ENCODE measurements around the gene GRIN2A. TPM values are rescaled to one million over a fixed set of nuclear protein-coding genes. Genes with fewer than 3 reads are reported as not detected.

GRIN2A gene
- total RNA-seq, 4 donors from 2014 or later: 0.35 to 7.4 (median 1.5) TPM

DNA sequence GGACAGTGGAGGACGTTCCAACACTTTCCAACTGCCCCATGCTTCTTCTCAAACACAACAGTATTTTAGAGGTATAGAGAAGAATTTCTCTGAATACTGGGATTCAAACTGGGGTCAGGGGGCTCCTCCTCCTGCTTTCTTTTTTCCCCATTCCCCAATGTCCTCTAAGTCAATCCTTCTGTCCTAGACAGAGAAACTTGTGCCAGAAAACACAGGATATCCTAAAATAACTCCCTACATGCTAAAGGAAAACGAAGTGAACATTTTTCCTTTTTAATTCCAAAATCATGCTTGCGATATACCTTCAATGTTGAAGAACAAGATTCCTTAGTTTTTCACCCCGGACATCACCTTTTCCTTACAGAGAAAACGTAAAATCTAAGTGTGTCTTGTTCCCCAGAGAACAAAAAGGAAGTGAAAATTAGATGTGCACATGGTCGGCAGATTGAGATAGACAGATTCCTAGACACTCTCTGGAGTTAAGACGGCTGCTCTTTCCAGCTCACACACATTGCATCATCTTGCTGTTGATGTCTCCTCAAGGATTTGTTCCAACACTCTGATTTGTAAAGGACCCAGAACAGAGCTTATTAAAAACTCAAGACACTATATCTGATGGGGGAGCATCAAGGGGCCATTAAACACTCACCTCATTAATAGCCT lies 228.2 kb downstream of the GRIN2A start:
- DNase-seq: no peak
- Histone ChIP-seq H3K4me1 (no peaks in the 10 kb centered on the region), H3K27ac (no peak overlapping the region), H3K9me3 (no peaks in the 10 kb centered on the region), H3K4me3 (no peak overlapping the region), H3K27me3 (no peaks in the 10 kb centered on the region), H3K36me3 (no peaks in the 10 kb centered on the region)
- TF ChIP-seq, protein P1, sequence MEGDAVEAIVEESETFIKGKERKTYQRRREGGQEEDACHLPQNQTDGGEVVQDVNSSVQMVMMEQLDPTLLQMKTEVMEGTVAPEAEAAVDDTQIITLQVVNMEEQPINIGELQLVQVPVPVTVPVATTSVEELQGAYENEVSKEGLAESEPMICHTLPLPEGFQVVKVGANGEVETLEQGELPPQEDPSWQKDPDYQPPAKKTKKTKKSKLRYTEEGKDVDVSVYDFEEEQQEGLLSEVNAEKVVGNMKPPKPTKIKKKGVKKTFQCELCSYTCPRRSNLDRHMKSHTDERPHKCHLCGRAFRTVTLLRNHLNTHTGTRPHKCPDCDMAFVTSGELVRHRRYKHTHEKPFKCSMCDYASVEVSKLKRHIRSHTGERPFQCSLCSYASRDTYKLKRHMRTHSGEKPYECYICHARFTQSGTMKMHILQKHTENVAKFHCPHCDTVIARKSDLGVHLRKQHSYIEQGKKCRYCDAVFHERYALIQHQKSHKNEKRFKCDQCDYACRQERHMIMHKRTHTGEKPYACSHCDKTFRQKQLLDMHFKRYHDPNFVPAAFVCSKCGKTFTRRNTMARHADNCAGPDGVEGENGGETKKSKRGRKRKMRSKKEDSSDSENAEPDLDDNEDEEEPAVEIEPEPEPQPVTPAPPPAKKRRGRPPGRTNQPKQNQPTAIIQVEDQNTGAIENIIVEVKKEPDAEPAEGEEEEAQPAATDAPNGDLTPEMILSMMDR (IDR thresholded peaks at IDR 0.05): no peak
- no peak for TF ChIP-seq POLR2A (IDR thresholded peaks at IDR 0.05)

DNA sequence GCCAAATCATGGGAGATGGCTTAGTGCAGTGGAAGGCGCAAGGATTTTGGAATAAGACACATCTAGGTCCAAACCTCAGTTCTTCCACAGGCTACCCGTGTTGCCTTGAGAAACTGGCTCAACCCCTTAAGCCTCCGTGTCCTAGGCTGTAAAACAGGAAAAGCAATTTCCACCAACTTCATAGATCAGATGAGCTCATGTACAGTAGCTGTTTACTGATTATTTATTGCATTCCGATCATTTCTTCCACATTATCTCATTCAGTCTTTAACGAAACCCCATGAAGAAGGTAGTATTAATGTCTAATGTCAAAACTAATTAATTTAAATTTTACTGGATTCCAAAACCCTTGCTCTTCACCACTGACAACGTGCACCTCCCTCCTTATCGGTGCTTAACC lies 231.6 kb downstream of the GRIN2A start:
- Histone ChIP-seq H3K27me3 (no peaks in the 10 kb centered on the region), H3K27ac (no peak overlapping the region), H3K4me1 (no peaks in the 10 kb centered on the region), H3K9me3 (no peaks in the 10 kb centered on the region), H3K36me3 (no peaks in the 10 kb centered on the region), H3K4me3 (no peak overlapping the region)
- TF ChIP-seq POLR2A (IDR thresholded peaks at IDR 0.05): no peak
- TF ChIP-seq, protein P1 (IDR thresholded peaks at IDR 0.05): no peak
- DNase-seq: no peak

DNA sequence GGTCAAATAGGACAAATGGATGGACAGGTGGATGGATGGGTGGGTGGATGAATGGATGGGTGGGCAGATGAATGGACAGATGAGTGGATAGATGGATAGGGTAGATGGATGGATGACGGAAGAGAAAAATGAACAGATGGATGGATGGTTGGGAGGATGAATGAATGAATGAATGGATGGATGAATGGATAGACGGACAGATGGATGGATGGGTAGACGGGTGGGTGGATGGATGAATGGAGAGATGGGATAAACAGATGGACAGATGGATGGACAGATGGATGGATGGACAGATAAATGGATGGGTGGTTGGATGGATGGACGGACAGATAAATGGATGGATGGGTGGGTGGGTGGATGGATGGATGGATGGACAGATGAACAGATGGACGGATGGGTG lies 232.8 kb downstream of the GRIN2A start:
- no peak for DNase-seq
- H3K9me3 ChIP-seq: no peaks in the 10 kb centered on the region
- no peaks in the 10 kb centered on the region for H3K27me3 ChIP-seq
- TF ChIP-seq, protein P1 (IDR thresholded peaks at IDR 0.05): no peak
- no peak for TF ChIP-seq POLR2A (IDR thresholded peaks at IDR 0.05)
- H3K4me3 ChIP-seq: no peak overlapping the region
- H3K4me1 ChIP-seq: no peaks in the 10 kb centered on the region
- H3K27ac ChIP-seq: no peak overlapping the region
- H3K36me3 ChIP-seq: no peaks in the 10 kb centered on the region

DNA sequence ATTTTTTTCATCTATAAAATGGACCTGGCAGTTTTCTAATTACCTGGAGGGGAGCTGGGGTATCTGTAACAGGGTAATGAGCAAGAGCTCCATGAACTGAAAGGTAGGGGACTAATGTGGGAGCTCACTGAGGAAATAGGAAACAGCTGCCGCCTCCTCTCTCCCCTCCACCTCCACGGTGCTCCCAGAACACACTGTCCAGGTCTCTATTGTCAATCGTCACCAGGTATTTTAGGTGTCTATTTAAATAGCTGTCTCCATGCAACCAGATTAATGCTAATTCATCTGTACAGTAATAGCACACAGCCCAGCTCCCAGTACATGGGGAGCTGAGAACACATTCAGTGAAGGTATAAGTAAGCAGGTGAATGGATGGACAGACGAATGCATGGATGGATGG lies 233.3 kb downstream of the GRIN2A start:
- Histone ChIP-seq H3K9me3 (no peaks in the 10 kb centered on the region), H3K27me3 (no peaks in the 10 kb centered on the region), H3K36me3 (no peaks in the 10 kb centered on the region), H3K4me3 (no peak overlapping the region), H3K4me1 (no peaks in the 10 kb centered on the region), H3K27ac (no peak overlapping the region)
- TF ChIP-seq POLR2A (IDR thresholded peaks at IDR 0.05): no peak
- TF ChIP-seq, protein P1 (IDR thresholded peaks at IDR 0.05): no peak
- no peak for DNase-seq

DNA sequence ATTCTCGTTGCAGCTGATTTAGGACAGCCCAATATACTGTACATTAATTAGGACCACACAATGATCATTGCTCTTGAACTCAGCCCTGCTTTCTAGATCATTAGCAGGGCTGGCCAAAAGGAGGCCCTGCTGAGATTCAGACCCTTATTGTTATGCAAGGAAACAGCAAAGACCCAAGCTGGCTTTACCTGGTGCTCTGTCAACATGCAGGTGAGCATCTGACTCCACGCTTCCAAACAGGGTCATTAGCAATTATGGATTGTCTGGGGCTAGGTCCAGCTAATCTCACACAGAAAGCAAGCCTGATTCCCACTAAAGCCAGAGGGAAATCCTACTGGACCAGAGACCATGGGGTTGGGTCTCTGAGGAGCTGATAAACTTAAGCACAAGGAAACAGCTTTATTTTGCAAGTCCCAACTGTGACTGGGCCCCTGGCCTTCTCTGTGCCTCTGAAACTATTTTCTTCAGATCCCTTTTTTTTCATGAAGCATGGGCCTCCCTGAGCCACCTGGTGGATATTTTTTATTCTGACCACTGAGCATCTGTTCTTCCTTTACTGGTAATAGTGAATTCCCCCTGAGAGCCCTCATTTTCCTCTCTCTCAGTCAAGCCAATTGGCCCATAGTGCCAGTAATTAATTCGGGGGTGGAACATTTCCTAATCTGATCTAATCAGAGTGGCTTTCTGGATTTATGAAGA lies 236.1 kb downstream of the GRIN2A start:
- Histone ChIP-seq H3K4me3 (no peak overlapping the region), H3K27ac (no peak overlapping the region), H3K9me3 (no peaks in the 10 kb centered on the region), H3K36me3 (no peaks in the 10 kb centered on the region), H3K4me1 (no peaks in the 10 kb centered on the region), H3K27me3 (no peaks in the 10 kb centered on the region)
- no peak for TF ChIP-seq POLR2A (IDR thresholded peaks at IDR 0.05)
- TF ChIP-seq, protein P1 (IDR thresholded peaks at IDR 0.05): no peak
- no peak for DNase-seq

All from Peyer's patch (tissue), 4 donors.